ENCODE measurements around the gene COL1A2.

DNA sequence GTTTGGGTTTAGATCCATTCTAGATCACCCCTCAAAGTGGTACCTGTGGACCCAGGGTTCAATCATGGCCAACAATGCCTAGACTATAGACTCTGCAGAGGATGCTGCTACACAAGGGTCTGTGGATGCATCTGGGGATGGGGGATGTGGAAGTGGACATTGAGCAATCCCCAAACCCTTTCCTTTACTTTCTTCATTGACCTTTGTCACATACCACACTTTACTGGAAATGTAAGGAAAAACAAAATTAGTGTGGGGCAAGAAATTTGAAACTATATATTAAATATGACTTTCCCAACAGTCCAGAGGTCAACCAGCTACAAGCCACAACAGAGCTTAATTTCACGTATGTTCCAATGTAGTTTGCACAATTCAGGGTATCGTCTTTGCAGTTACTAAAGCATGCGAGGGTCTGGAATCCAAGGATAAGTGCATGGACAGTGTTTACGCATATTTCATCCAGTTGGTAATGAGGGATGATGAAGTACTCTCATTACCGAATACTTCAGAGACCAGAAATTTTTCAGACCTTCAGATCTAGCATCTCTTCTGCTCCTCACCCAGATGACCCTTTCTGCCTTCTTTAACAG, 81.7 kb downstream of the COL1A2 start:
- TF ChIP-seq, protein P1, sequence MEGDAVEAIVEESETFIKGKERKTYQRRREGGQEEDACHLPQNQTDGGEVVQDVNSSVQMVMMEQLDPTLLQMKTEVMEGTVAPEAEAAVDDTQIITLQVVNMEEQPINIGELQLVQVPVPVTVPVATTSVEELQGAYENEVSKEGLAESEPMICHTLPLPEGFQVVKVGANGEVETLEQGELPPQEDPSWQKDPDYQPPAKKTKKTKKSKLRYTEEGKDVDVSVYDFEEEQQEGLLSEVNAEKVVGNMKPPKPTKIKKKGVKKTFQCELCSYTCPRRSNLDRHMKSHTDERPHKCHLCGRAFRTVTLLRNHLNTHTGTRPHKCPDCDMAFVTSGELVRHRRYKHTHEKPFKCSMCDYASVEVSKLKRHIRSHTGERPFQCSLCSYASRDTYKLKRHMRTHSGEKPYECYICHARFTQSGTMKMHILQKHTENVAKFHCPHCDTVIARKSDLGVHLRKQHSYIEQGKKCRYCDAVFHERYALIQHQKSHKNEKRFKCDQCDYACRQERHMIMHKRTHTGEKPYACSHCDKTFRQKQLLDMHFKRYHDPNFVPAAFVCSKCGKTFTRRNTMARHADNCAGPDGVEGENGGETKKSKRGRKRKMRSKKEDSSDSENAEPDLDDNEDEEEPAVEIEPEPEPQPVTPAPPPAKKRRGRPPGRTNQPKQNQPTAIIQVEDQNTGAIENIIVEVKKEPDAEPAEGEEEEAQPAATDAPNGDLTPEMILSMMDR (IDR thresholded peaks at IDR 0.05), result no peak
- no peak for TF ChIP-seq EZH2 (IDR thresholded peaks at IDR 0.05)
